HL-60 (cell line): Measurements from ENCODE around the gene C6orf163.

Experiments used
- CTCF ChIP-seq: IDR thresholded peaks from one replicate; pipeline ENCODE4 v1.5.1; 2011; ENCODE audit warnings: low read length, control low read depth, inconsistent platforms; ENCODE audit not compliant: insufficient read depth
- POLR2AphosphoS5 ChIP-seq: IDR thresholded peaks from 2 replicates; pipeline ENCODE4 v1.6.1; 2012; ENCODE audit warnings: low read depth
- REST ChIP-seq: IDR thresholded peaks from 2 replicates; pipeline ENCODE4 v1.6.1; 2012; ENCODE audit warnings: low read depth; ENCODE audit not compliant: insufficient replicate concordance
- SPI1 ChIP-seq: IDR thresholded peaks from 2 replicates; pipeline ENCODE4 v1.6.1; 2012; ENCODE audit warnings: low read depth, mild to moderate bottlenecking, borderline replicate concordance

GRCh38 chr6:87382861-87383260 lies 38.2 kb downstream of the C6orf163 start:
- TF ChIP-seq CTCF (no peak), POLR2AphosphoS5 (no peak), SPI1 (no peak), REST (no peak)
